Stimulated activated naive CD8-positive, alpha-beta T cell treated with anti-CD3 and anti-CD28 coated beads, Interleukin-15, amount 100 ng/mL, for 72 hours (primary cell): ENCODE measurements around the gene THOC5.
"Not testable (repeated sequence)": the region's sequence is repeated elsewhere in the genome, so short reads cannot be mapped to it uniquely, and the experiment has no call there.

ENCODE experiments used
- ATAC-seq: fragments of 150-1000 bp; cut with Tn5 transposase; 2 replicates; pipeline ENCODE4 v1.10.0; 2021; ENCODE audit warnings: mild to moderate bottlenecking, moderate library complexity
- DNase-seq, 2 donors: peaks; one replicate each; pipeline ENCODE4 v3.0.0; 2021 to 2022
- H3K27ac Mint-ChIP-seq, 2 donors: one replicate each; pipeline ENCODE4 v1.8.0; 2022; ENCODE audit warnings: mild to moderate bottlenecking in 2 of 2, mixed read lengths in 2 of 2, moderate library complexity in 2 of 2
- H3K27me3 Mint-ChIP-seq: one replicate; pipeline ENCODE4 v1.8.0; 2022; ENCODE audit warnings: mixed read lengths
- H3K4me1 Mint-ChIP-seq: one replicate; pipeline ENCODE4 v1.8.0; 2022; ENCODE audit warnings: mild to moderate bottlenecking, mixed read lengths
- H3K4me3 Mint-ChIP-seq, 2 donors: one replicate each; pipeline ENCODE4 v1.8.0; 2022; ENCODE audit warnings: mild to moderate bottlenecking in 2 of 2, mixed read lengths in 2 of 2, moderate library complexity in 1 of 2
- H3K9me3 Mint-ChIP-seq, 2 donors: one replicate each; pipeline ENCODE4 v1.8.0; 2022; ENCODE audit warnings: mixed read lengths in 2 of 2

The THOC5 gene

DNA sequence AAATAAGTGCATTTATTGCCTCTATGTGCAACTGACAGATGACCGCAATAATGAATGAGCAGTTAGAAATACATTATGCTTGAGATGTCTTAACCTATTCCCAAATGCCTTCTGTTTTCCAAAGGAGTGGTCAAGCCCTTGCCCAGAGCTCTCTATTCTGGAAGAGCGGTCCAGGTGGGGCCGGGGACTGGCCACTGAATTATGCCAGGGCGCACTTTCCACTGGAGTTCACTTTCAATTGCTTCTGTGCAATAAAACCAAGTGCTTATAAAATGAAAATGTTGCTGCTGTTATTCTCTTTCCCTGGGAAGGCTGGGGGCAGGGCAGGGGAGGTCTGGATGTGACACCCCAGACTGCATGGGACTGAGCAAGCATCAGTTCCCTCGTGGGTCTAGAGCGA lies 62.5 kb downstream of the THOC5 start:
- DNase-seq (no peak), ATAC-seq (no peak)
- no peak overlapping the region for H3K4me3 Mint-ChIP-seq
- H3K9me3 Mint-ChIP-seq = peaks cover 9 to 12% of the 10 kb centered on the region in 2 donors
- no peaks in the 10 kb centered on the region for H3K4me1 Mint-ChIP-seq
- H3K27ac Mint-ChIP-seq = no peak overlapping the region
- no peaks in the 10 kb centered on the region for H3K27me3 Mint-ChIP-seq

DNA sequence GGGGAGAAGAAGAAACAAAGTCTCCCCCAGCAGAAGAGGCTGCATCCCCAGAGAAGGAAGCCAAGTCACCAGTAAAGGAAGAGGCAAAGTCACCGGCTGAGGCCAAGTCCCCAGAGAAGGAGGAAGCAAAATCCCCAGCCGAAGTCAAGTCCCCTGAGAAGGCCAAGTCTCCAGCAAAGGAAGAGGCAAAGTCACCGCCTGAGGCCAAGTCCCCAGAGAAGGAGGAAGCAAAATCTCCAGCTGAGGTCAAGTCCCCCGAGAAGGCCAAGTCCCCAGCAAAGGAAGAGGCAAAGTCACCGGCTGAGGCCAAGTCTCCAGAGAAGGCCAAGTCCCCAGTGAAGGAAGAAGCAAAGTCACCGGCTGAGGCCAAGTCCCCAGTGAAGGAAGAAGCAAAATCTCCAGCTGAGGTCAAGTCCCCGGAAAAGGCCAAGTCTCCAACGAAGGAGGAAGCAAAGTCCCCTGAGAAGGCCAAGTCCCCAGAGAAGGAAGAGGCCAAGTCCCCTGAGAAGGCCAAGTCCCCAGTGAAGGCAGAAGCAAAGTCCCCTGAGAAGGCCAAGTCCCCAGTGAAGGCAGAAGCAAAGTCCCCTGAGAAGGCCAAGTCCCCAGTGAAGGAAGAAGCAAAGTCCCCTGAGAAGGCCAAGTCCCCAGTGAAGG lies 64.3 kb downstream of the THOC5 start:
- not testable (repeated sequence) for H3K9me3 Mint-ChIP-seq, ATAC-seq, H3K4me1 Mint-ChIP-seq, DNase-seq, H3K27me3 Mint-ChIP-seq, H3K4me3 Mint-ChIP-seq
- H3K27ac Mint-ChIP-seq = peak overlapping the region in 1 of 2 donors; percentile 9

DNA sequence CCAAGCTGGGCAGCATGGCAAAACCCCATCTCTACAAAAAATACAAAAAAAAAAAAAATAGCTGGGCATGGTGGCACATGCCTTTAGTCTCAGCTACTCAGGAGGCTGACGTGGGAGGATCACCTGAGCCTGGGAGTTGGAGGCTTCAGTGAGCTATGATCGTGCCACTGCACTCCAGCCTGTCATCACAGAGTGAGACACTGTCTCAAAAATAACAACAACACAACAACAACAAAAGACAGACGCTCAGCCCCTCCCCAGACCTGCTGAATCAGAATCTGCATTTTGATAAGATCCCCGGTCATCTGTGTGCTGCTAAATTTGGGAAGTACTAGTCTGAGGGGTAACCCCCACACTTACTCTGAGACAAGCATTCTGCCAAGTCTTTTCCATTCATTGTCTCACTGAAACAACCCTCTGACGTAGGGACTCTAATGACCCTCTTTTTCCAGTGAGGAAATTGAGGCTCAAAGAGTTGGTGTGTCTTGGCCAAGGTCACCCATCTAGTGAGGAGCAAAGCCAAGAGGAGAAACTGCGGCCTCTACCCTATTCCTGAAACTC lies 66.1 kb downstream of the THOC5 start:
- no peak overlapping the region for H3K27ac Mint-ChIP-seq
- H3K27me3 Mint-ChIP-seq = no peaks in the 10 kb centered on the region
- no peaks in the 10 kb centered on the region for H3K9me3 Mint-ChIP-seq
- H3K4me3 Mint-ChIP-seq = no peak overlapping the region
- H3K4me1 Mint-ChIP-seq = no peaks in the 10 kb centered on the region
- DNase-seq = no peak
- no peak for ATAC-seq

DNA sequence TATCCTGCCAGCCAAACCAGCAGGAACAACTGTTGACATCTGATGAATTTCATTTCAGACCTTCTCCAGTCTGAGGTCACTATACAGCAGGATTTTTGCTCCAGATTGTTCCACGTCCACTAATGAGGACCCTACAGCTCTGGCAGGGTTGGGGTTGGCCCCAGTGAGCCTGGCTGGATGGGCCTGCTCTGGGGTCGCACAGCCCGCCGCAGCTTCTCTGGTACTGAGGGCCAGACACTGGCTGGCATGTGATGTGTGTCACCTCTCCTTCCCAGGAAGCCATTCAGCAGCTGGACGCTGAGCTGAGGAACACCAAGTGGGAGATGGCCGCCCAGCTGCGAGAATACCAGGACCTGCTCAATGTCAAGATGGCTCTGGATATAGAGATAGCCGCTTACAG lies 68.1 kb downstream of the THOC5 start:
- no peak overlapping the region for H3K4me3 Mint-ChIP-seq

DNA sequence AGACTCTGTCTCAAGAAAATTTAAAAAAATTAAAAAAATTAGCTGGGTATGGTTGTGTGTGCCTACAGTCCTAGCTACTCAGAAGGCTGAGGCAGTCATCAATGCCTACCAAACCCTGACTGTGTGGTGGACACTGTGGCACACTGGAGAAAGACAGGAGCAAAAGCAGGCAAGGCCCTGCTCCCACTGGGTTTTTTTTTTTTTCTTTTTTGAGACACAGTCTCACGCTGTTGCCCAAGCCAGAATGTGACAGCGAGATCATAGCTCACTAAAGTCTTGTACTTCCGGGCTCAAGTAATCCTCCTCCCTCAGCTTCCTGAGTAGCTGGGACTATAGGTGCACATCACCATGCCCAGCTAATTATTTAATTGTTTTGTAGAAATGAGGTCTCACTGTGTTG lies 68.9 kb downstream of the THOC5 start:
- H3K27ac Mint-ChIP-seq = no peak overlapping the region
- no peak for ATAC-seq
- peaks cover 15% of the 10 kb centered on the region for H3K4me1 Mint-ChIP-seq
- no peak overlapping the region for H3K4me3 Mint-ChIP-seq
- peaks cover 28% of the 10 kb centered on the region for H3K27me3 Mint-ChIP-seq
- H3K9me3 Mint-ChIP-seq = no peaks in the 10 kb centered on the region
- DNase-seq = no peak

More for the DNA sequence above, 68.1 kb downstream of the THOC5 start:
- H3K4me1 Mint-ChIP-seq = peaks cover 13% of the 10 kb centered on the region
- H3K27me3 Mint-ChIP-seq = peaks cover 20% of the 10 kb centered on the region
- H3K9me3 Mint-ChIP-seq = no peaks in the 10 kb centered on the region
- no peak for ATAC-seq
- no peak overlapping the region for H3K27ac Mint-ChIP-seq
- no peak for DNase-seq

DNA sequence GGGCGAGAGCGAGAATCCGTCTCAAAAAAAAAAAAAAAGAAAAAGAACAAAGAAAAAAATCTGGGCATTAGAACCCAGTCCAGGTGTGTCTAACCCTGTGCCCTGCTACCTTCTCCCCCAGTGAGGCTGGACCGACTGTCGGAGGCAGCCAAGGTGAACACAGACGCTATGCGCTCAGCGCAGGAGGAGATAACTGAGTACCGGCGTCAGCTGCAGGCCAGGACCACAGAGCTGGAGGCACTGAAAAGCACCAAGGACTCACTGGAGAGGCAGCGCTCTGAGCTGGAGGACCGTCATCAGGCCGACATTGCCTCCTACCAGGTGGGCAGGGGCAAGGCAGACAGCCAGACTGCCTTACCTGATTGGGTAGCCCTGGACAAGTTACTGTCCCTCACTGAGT lies 70.3 kb downstream of the THOC5 start:
- H3K4me3 Mint-ChIP-seq = no peak overlapping the region
- peaks cover 42% of the 10 kb centered on the region for H3K27me3 Mint-ChIP-seq
- DNase-seq (no peak), ATAC-seq (no peak)
- H3K27ac Mint-ChIP-seq = no peak overlapping the region
- peaks cover 27% of the 10 kb centered on the region for H3K4me1 Mint-ChIP-seq
- H3K9me3 Mint-ChIP-seq = no peaks in the 10 kb centered on the region

DNA sequence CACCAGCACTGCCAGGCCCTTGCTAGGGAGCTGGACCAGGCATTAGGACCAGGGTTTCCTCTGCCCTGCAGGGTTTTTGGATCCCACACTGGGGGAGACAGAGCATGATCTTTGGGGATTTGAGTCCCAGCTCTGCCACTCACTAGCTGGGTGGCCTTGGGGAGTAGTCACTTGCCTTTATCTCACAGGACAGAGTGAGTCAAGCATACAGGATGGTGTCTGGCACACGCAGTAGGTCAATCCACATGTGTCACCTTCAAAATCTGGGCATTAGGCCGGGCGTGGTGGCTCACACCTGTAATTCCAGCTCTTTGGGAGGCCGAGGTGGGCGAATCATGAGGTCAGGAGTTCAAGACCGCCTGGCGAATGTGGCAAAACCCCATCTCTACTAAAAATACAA lies 70.8 kb downstream of the THOC5 start:
- Mint-ChIP-seq H3K27me3 (peaks cover 48% of the 10 kb centered on the region), H3K4me1 (peaks cover 30% of the 10 kb centered on the region)
- no peak for ATAC-seq

DNA sequence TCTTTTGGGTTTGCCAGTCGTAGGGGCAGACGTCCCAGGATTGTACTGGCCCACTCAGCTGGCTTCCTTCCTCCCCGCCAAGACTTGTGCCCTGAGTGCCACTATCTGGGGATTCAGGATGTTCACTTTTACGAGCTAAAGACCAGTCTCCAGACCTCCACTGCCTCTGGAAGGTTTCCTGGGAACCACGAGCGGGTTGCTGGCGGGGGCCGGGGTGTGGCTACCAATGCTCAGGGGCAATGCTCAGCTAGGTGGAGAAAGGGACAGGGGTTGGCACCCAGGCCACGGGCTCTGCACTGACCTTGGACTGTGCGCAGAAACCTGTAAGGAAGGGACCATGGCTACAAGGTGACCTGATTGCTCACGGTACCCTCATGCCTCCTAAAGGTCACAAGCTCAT lies 71.3 kb downstream of the THOC5 start:
- ATAC-seq (no peak), DNase-seq (no peak)
- H3K4me3 Mint-ChIP-seq = peak overlapping the region; percentile 12 to 64

More for the DNA sequence above, 70.8 kb downstream of the THOC5 start:
- no peak for DNase-seq
- Mint-ChIP-seq H3K9me3 (no peaks in the 10 kb centered on the region), H3K27ac (no peak overlapping the region), H3K4me3 (no peak overlapping the region)

DNA sequence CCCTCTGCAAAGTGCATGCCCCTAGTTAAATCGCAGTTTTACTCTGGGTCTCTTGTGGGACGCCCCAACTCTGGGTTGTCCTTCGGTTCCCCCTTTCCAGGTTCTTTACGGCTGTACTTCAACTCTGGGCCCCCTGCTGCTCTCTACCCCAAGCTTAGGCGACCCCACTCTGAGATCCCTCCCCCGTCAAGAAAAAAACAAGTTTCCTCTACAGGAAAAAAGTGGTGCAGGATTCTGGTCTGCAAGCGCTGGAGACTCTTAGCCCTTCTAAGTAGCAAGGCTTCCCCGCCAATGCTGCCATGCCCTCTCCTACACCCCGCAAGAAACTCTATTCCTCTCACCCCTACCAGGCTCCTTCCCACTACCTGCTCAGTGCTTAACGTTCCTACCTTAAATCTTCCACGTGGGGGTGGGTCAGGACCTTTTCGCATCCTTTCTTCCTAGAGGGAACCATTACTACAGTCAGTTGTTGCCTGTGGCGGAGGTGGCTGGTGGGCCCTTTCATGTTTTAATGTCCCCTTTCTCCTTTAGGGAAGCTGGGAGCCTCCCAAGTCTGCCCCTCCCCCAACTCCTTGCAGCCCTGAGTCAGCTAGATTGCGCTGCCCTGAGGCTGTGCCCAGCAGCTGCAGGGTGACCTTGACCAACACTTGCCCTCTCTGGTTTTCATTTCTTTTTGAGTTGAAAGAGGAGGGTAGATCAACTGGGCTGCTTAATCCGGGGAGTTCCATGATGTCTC lies 72.1 kb downstream of the THOC5 start:
- peak overlapping the region in 1 of 2 donors; percentile 43 for H3K27ac Mint-ChIP-seq
- H3K9me3 Mint-ChIP-seq = no peaks in the 10 kb centered on the region
- no peak for DNase-seq
- no peak for ATAC-seq
- H3K4me3 Mint-ChIP-seq = peak overlapping the region; percentile 52 to 77
- H3K27me3 Mint-ChIP-seq = peaks cover 60% of the 10 kb centered on the region
- peaks cover 30% of the 10 kb centered on the region for H3K4me1 Mint-ChIP-seq

More for the DNA sequence above, 71.3 kb downstream of the THOC5 start:
- peaks cover 52% of the 10 kb centered on the region for H3K27me3 Mint-ChIP-seq
- peaks cover 30% of the 10 kb centered on the region for H3K4me1 Mint-ChIP-seq
- no peak overlapping the region for H3K27ac Mint-ChIP-seq
- no peaks in the 10 kb centered on the region for H3K9me3 Mint-ChIP-seq

DNA sequence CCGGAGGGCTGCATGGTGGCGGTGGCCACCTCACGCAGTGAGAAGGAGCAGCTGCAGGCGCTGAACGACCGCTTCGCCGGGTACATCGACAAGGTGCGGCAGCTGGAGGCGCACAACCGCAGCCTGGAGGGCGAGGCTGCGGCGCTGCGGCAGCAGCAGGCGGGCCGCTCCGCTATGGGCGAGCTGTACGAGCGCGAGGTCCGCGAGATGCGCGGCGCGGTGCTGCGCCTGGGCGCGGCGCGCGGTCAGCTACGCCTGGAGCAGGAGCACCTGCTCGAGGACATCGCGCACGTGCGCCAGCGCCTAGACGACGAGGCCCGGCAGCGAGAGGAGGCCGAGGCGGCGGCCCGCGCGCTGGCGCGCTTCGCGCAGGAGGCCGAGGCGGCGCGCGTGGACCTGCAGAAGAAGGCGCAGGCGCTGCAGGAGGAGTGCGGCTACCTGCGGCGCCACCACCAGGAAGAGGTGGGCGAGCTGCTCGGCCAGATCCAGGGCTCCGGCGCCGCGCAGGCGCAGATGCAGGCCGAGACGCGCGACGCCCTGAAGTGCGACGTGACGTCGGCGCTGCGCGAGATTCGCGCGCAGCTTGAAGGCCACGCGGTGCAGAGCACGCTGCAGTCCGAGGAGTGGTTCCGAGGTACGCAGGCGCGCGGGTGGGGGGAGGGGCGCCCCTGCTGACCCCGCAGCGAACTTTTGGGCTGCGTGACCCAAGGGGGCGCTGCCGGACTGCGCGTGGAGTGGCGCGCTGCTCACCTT lies 72.9 kb downstream of the THOC5 start:
- H3K9me3 Mint-ChIP-seq = no peaks in the 10 kb centered on the region
- no peak overlapping the region for H3K27ac Mint-ChIP-seq
- peak overlapping the region; percentile 52 to 77 for H3K4me3 Mint-ChIP-seq
- H3K27me3 Mint-ChIP-seq = peaks cover 67% of the 10 kb centered on the region
- DNase-seq (peak; percentile 44 to 62), ATAC-seq (peak; percentile 85)
- peaks cover 30% of the 10 kb centered on the region for H3K4me1 Mint-ChIP-seq

DNA sequence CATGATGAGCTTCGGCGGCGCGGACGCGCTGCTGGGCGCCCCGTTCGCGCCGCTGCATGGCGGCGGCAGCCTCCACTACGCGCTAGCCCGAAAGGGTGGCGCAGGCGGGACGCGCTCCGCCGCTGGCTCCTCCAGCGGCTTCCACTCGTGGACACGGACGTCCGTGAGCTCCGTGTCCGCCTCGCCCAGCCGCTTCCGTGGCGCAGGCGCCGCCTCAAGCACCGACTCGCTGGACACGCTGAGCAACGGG lies 73.4 kb downstream of the THOC5 start:
- H3K27ac Mint-ChIP-seq = no peak overlapping the region
- peaks cover 30% of the 10 kb centered on the region for H3K4me1 Mint-ChIP-seq
- no peak for ATAC-seq
- peaks cover 71% of the 10 kb centered on the region for H3K27me3 Mint-ChIP-seq
- H3K9me3 Mint-ChIP-seq = no peaks in the 10 kb centered on the region
- no peak for DNase-seq
- peak overlapping the region in 1 of 2 donors; percentile 7 for H3K4me3 Mint-ChIP-seq

DNA sequence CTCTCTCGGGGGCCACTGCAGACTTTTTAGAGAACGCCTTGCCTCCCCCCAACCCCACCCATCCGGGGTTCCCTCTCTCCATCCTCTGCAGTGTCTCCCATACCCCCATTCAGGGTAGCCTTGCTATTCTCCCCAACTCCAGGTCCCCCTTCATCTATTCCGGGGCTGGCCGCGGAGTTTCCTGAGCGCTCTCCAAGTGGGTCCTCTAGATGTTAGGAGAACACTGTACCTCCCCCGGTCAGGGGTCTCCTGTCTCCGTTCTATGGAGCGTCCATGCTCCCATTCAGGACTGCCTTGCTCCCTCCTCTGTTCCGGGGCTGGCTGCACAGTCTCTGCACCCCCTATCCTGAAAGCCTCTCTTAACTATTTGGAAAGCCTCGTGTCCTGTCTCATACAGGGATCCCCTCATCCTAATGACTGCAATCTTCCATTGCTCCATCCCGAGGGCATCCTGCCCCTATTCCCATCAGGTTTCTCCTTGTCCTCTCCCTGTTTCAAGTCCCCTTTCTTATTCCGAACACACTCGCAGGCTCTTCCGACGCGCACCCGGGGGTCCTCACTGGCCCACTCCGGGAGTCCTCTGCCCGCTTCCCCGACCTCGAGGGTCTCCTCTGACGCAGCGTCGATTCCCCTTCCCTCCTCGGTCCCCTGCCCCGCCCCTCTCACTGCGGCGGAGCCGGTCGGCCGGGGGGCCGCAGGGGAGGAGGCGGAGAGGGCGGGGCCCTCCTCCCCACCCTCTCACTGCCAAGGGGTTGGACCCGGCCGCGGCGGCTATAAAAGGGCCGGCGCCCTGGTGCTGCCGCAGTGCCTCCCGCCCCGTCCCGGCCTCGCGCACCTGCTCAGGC lies 73.9 kb downstream of the THOC5 start, which contains the start of gene NEFH:
TSS of gene NEFH (plus strand) at position 802 of the 845 bp plus-strand sequence. CDS start 45 bp downstream, outside the sequence.
- Mint-ChIP-seq H3K9me3 (no peaks in the 10 kb centered on the region), H3K27me3 (peaks cover 71% of the 10 kb centered on the region), H3K4me1 (peaks cover 30% of the 10 kb centered on the region), H3K4me3 (peak within 1 kb of the TSS; percentile 52 to 77), H3K27ac (no peak within 1 kb of the TSS)
- ATAC-seq (no peak), DNase-seq (no peak)

DNA sequence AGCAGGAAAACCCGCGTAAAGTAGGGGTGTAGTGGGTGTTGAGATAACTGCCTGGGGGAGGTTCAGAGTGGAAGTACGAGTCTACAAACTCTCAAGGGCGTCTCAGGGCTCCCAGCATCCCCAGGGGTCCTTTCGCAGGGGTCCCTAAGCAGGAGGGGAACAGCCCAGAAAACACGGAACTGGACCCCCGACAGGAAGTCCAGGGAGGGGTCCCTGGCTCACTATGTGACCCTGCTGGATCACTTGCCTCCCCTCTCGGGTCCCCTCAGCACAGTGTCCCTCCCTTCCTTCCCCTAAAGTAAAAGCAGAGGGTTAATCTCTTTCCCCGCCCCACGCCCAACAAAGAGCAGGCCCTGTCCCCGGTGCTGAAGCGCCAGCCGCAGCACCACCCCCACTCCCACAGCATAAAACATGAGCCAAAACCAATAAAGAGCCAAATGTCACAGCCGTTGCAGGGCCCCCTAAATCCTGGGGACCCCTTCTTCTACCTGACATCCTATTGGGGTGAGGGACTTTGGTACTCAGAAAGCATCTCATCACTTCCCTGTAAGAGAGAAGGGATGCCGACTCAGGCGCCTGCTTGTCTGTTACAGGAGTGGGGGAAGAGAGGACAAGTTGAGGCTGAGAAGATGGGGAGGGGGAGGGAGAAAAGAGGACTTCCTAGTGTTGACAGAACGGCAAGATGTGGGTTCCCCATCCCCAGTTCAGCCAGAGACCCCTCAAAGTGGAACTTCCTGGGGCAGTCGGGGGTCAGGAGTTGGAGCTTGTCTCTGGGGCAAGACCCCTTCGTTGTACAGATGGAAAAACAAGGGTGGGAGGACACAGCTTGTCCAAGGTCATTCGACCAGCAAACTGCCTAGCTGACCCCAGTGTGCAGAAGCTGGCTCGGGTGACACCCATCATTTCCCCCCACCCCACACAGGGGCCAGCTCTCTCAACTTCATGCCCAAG lies 75.0 kb downstream of the THOC5 start:
- ATAC-seq (no peak), DNase-seq (peak in 1 of 2 donors; percentile 16)
- Mint-ChIP-seq H3K4me3 (no peak overlapping the region), H3K4me1 (peaks cover 30% of the 10 kb centered on the region), H3K9me3 (no peaks in the 10 kb centered on the region), H3K27me3 (peaks cover 79% of the 10 kb centered on the region), H3K27ac (no peak overlapping the region)

DNA sequence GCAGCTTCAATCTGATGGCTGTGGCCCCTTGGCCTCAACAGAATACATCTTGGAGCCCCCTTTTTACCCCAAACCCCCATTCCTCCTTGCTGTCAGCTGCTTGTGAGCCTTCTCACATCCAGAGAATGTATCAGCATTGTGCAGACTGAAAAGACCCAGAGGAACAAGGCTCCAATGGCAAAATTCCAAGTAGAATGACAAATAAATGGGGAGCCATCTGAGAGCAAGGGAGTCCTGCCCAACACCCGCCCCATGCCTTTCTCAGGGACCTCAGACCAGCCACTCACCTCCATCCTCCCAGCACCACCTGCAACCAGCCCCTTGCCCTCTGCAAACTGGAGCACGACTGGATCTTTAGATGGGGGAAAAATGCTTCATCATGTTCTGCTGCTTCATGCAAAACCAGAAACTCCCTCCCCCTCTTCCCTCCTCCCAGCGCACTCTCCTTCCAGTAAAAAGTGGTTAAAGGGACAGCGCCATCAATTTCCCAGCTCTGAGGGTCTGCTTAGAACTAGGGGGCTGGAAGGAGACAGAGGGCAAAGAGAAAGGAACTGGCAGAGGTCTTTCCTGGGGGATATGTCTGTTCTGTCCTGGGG lies 75.7 kb downstream of the THOC5 start:
- Mint-ChIP-seq H3K4me3 (no peak overlapping the region), H3K27ac (no peak overlapping the region), H3K4me1 (peaks cover 30% of the 10 kb centered on the region), H3K9me3 (no peaks in the 10 kb centered on the region), H3K27me3 (peaks cover 87% of the 10 kb centered on the region)
- DNase-seq = no peak
- no peak for ATAC-seq
